T-helper 2 cell treated with Interferon-gamma antibody and Interleukin-4, amounts not matched to agents 5 μg/mL and 100 μg/mL, for 36 hours (primary cell): ENCODE data around the gene NUTM2F.
A peak's percentile ranks its signal among the peaks of the same experiment; 100 is the strongest.
"Not testable (repeated sequence)": the region's sequence is repeated elsewhere in the genome, so short reads cannot be mapped to it uniquely, and the experiment has no call there.

Experiments used
- DNase-seq: peaks from one replicate; pipeline ENCODE4 v3.0.0; 2021; ENCODE audit warnings: low spot score
- H3K27ac Mint-ChIP-seq: one replicate; pipeline ENCODE4 v1.8.0; 2021; ENCODE audit warnings: mild to moderate bottlenecking, mixed read lengths
- H3K27me3 Mint-ChIP-seq: one replicate; pipeline ENCODE4 v1.8.0; 2021; ENCODE audit warnings: low read depth, mixed read lengths
- H3K36me3 Mint-ChIP-seq: one replicate; pipeline ENCODE4 v1.8.0; 2021; ENCODE audit warnings: low read depth, mixed read lengths
- H3K4me1 Mint-ChIP-seq: one replicate; pipeline ENCODE4 v1.8.0; 2021; ENCODE audit warnings: low read depth, mixed read lengths
- H3K4me3 Mint-ChIP-seq: one replicate; pipeline ENCODE4 v1.8.0; 2022; ENCODE audit warnings: mild to moderate bottlenecking, moderate library complexity, mixed read lengths
- H3K9me3 Mint-ChIP-seq: one replicate; pipeline ENCODE4 v1.8.0; 2021; ENCODE audit warnings: mixed read lengths

Gene NUTM2F

DNA sequence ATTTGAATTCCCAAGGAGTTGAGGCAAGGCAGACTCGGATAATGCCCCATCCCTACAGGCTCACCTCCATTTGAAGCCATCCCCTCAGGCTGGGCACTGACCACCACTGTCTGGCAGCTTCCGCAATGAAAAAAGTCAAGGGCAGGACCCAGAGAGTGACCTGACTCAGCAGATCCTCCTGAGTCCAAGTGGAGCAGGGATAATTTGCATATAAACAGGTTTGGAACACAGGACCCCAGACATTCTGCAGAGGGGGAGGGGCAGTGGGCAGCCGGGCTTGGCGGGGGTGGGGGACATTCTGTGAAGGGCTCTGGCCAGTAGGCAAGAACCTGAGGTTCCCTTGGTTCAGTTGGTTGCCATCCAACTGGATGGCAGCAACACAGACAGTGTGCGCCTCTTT lies at the start of gene NUTM2F:
NUTM2F (minus strand) TSS at position 101 of the 400 bp plus-strand sequence; CDS start at position 80, 21 bp downstream.
- not testable (repeated sequence) for H3K27ac Mint-ChIP-seq, H3K36me3 Mint-ChIP-seq, H3K27me3 Mint-ChIP-seq, H3K9me3 Mint-ChIP-seq, DNase-seq, H3K4me1 Mint-ChIP-seq, H3K4me3 Mint-ChIP-seq

DNA sequence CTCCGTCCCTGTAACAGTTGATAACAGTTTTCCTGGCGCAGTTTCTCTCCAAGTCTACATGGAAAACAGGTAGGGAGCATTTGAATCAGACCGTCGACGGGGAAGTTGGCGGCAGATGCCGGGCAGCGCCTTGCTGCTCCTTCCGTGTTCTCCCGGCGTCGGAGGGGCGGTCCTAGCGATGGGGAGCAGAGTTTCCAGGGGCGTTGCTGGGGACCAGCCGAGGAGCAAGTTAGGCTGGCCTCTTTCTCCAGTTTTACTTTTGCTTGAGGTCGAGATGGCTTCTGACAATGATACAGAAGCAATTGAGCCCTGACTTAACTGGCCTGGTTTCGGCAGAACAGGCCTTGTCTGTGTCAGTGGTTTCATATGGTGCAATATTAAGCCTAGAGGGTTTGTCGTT lies 46.8 kb upstream of the NUTM2F start:
- H3K27me3 Mint-ChIP-seq, H3K4me1 Mint-ChIP-seq, H3K9me3 Mint-ChIP-seq, H3K36me3 Mint-ChIP-seq: not testable (repeated sequence)
- peak overlapping the region; percentile 88 for H3K4me3 Mint-ChIP-seq
- peak overlapping the region; percentile 92 for H3K27ac Mint-ChIP-seq
- DNase-seq: peak; percentile 6

DNA sequence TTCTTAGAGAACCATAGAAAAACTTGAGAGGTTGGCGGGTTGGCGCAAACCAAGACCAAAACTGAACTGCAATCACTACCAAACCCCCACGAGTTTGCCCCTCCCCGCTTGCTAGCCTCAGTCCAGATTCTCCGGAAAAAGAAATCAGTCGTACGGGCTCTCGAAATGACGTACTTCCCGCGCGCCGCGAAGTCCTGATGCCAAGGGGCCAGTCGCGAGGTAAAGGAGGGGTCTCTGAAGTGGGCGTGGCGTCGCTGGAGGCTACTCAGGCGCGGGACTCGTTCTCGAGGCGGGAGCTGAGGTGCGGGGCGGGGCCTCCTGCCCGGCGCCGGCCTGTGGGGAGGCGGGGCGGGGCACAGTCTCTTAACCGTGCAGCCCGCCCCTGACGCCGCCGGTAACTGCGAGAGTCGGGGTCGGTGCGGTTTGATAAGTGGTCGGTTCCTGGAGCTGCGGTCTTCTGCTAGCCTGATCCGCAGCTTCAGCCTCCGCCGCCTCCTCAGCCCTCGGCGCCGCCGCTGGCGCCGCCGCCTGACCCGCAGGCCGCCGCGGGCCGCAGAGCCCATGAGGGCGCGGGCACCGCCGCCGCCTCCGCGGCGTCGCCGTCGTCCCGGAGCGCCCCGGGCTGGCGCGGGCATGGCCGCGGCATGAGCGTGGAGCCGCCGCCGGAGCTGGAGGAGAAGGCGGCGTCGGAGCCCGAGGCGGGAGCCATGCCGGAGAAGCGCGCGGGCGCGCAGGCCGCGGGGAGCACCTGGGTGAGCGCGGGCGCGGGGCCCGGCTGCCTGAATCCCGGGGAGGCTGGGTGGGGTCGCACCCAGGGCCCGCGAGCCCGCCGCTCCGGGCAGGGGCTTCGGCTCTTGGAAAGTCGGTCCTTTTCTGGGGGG lies 46.0 kb upstream of the NUTM2F start:
- not testable (repeated sequence) for H3K27me3 Mint-ChIP-seq, H3K4me1 Mint-ChIP-seq, H3K9me3 Mint-ChIP-seq, H3K36me3 Mint-ChIP-seq
- H3K27ac Mint-ChIP-seq: peak overlapping the region; percentile 92
- peak; percentile 93 for DNase-seq
- peak overlapping the region; percentile 88 for H3K4me3 Mint-ChIP-seq

DNA sequence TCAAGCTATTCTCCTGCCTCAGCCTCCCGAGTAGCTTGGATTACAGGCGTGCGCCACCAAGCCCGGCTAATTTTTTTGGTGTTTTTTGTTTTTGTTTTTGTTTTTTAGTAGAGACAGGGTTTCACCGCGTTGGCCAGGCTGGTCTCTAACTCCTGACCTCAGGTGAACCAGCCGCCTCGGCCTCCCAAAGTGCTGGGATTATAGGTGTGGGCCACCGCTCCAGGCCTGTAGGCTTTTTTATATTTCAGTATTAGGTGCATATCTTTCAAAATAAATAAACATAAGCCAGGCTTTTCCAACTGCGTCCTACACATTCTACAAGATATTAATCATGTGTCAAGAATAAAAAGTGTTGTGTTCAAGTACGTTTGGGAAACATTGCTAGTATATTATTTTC lies 45.3 kb upstream of the NUTM2F start:
- not testable (repeated sequence) for DNase-seq, H3K4me1 Mint-ChIP-seq, H3K27me3 Mint-ChIP-seq, H3K9me3 Mint-ChIP-seq, H3K36me3 Mint-ChIP-seq
- Mint-ChIP-seq H3K27ac (peak overlapping the region; percentile 83), H3K4me3 (peak overlapping the region; percentile 83)

DNA sequence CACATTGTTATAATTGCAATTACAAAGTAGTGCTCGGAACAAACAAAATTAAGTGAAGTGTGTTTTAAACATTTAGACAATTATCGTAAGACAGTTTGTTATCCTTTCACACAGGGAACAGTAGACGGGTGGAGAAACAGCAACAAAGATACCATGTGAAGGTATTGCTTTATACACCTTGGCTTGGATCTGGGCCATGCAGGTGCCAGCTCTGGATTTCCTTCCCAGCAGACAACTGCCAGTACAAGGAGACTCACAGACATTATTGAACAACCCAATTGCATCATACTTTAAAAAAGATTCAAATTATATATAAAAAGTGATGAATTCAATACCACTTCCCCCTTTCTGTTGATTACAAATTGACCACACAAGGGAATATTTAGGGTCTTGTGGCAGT lies 41.8 kb upstream of the NUTM2F start:
- DNase-seq, H3K9me3 Mint-ChIP-seq, H3K27me3 Mint-ChIP-seq, H3K36me3 Mint-ChIP-seq, H3K4me3 Mint-ChIP-seq, H3K27ac Mint-ChIP-seq, H3K4me1 Mint-ChIP-seq: not testable (repeated sequence)

GRCh38 chr9:94364093-94364614 lies 35.7 kb upstream of the NUTM2F start:
- not testable (repeated sequence) for H3K36me3 Mint-ChIP-seq, H3K4me3 Mint-ChIP-seq, H3K9me3 Mint-ChIP-seq, H3K4me1 Mint-ChIP-seq, H3K27me3 Mint-ChIP-seq, H3K27ac Mint-ChIP-seq, DNase-seq

GRCh38 chr9:94357158-94357557 lies 28.7 kb upstream of the NUTM2F start:
- H3K9me3 Mint-ChIP-seq, H3K4me3 Mint-ChIP-seq, H3K27ac Mint-ChIP-seq, H3K27me3 Mint-ChIP-seq, H3K36me3 Mint-ChIP-seq, H3K4me1 Mint-ChIP-seq, DNase-seq: not testable (repeated sequence)

GRCh38 chr9:94351901-94352723 lies 23.7 kb upstream of the NUTM2F start:
- not testable (repeated sequence) for H3K27ac Mint-ChIP-seq, H3K36me3 Mint-ChIP-seq, DNase-seq, H3K9me3 Mint-ChIP-seq, H3K4me1 Mint-ChIP-seq, H3K27me3 Mint-ChIP-seq, H3K4me3 Mint-ChIP-seq

DNA sequence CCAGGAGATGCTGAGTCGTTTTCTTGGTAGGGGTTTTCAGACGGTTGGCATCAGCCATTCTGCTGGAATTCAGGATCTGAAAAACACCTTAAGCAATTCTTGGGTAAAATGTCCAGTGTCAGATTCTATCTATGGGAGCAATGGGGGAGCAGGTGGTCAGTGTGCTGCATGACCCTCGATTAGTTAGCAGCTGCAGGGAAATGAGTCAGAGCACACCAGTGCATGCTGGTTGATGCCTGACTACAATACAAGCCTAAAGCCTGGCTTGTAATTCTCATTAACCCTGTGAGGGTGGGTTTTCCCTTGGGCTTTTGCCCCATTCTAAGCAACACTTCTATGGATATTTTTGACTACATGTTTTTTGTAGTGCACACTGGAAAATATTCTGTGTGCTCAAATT lies 20.3 kb upstream of the NUTM2F start:
- not testable (repeated sequence) for H3K36me3 Mint-ChIP-seq, H3K27me3 Mint-ChIP-seq, H3K9me3 Mint-ChIP-seq, H3K27ac Mint-ChIP-seq, DNase-seq, H3K4me3 Mint-ChIP-seq, H3K4me1 Mint-ChIP-seq

GRCh38 chr9:94347451-94347850 lies 19.0 kb upstream of the NUTM2F start:
- H3K36me3 Mint-ChIP-seq, DNase-seq, H3K9me3 Mint-ChIP-seq, H3K4me1 Mint-ChIP-seq, H3K27ac Mint-ChIP-seq, H3K4me3 Mint-ChIP-seq, H3K27me3 Mint-ChIP-seq: not testable (repeated sequence)

DNA sequence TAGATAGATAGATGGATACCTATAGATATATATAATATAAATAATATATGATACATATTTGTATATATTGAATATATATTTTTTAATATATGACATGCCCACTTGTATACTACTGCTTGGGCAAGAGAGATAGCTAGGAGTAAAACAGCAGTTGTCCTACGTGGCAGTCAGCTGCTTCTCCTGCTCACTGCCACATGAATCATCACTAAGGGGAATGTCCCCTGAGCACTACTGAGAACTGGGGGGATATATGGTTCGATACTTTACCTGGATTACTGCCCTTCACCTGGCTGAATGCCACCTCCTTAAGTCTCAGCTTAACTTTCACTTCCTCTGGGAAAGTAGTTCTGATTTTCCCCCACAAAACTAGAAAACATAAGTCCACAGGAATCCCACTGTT lies 13.3 kb upstream of the NUTM2F start:
- not testable (repeated sequence) for H3K36me3 Mint-ChIP-seq, H3K4me1 Mint-ChIP-seq

DNA sequence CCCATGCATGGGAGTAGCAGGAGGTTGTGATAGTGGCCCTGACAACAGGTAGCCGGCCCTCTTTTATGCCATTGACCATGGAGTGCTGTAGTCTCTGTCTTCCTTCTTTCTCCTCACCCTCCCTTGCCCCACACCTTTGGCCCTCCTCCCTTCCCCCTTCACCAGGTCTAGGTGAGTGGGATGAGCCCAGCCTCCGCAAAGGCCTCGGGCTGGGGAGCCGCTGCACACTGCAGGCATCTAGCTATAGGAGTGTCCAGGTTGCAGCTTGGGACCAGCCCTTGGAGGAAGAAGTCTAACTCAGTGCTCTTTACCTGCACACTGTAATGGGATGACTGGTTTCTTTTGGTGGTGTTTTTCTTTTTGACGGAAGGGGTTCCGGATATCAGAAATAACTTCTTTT lies 12.3 kb upstream of the NUTM2F start:
- not testable (repeated sequence) for H3K27ac Mint-ChIP-seq, H3K36me3 Mint-ChIP-seq, H3K27me3 Mint-ChIP-seq, H3K4me1 Mint-ChIP-seq, H3K4me3 Mint-ChIP-seq, H3K9me3 Mint-ChIP-seq, DNase-seq

More for the DNA sequence above, 13.3 kb upstream of the NUTM2F start:
- not testable (repeated sequence) for DNase-seq, H3K4me3 Mint-ChIP-seq, H3K9me3 Mint-ChIP-seq, H3K27me3 Mint-ChIP-seq, H3K27ac Mint-ChIP-seq

DNA sequence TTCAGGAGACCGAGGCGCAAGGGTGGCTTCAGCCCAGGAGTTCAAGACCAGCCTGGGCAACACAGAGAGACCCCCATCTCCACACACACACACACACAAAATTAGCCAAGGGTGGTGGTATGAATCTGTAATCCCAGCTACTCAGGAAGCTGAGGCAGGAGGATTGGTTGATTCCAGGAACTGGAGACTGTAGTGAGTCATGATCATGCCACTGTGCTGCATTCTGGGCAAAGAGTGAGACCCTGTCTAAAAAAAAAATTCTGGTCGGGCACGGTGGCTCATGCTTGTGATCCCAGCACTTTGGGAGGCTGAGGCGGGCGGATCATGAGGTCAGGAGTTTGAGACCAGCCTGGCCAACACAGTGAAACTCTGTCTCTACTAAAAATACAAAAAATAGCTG lies 11.2 kb upstream of the NUTM2F start:
- not testable (repeated sequence) for H3K36me3 Mint-ChIP-seq, H3K9me3 Mint-ChIP-seq, H3K4me3 Mint-ChIP-seq, H3K27ac Mint-ChIP-seq, H3K4me1 Mint-ChIP-seq, DNase-seq, H3K27me3 Mint-ChIP-seq

- H3K27me3 Mint-ChIP-seq, DNase-seq, H3K9me3 Mint-ChIP-seq, H3K4me1 Mint-ChIP-seq, H3K27ac Mint-ChIP-seq, H3K36me3 Mint-ChIP-seq, H3K4me3 Mint-ChIP-seq: not testable (repeated sequence)
Measured at GRCh38 chr9:94338723-94339122, 10.3 kb upstream of the NUTM2F start.
